T1000 (cell line): Measurements from ENCODE around the gene BTBD6.
"Not testable (repeated sequence)": the region's sequence is repeated elsewhere in the genome, so short reads cannot be mapped to it uniquely, and the experiment has no call there.

Experiments used
- DNase-seq: peaks from one replicate; lab custom pipeline; 2025; ENCODE audit warnings: mixed read lengths; lab: John Stamatoyannopoulos, UW

The BTBD6 gene

GRCh38 chr14:105269405-105269804 lies 21.1 kb downstream of the BTBD6 start:
- no peak for DNase-seq

DNA sequence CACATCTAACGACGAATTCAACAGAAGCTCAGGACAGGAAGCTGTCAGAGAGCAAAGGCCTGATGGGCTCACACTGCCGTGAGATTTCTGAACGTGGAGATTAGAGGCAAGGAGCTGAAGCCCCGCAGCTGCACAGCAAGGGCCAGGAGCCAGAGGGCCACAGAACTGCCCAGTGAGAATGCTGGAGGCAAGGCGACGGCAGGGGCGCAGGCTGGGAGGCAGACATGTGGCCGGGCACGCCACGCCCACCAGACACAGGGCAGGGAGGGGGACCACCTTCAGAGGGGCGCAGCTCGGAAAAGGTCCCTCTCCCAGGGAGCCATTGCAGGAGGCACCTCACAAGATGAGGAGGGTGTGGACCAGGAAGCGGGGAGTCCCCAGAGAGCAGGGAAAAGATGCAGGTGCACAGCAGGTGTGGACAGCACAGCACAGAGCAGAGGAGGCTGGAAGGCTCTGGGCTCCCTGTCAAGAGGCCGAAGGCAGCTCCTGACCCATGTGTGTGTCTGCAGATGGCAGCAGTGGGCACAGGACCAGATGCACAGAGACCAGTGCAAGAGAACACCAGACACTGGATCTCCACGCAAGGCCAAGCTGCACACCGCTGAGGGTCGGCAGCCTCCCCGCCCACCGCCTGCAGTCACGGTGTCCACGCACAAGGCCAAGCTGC lies 23.0 kb downstream of the BTBD6 start:
- no peak for DNase-seq

DNA sequence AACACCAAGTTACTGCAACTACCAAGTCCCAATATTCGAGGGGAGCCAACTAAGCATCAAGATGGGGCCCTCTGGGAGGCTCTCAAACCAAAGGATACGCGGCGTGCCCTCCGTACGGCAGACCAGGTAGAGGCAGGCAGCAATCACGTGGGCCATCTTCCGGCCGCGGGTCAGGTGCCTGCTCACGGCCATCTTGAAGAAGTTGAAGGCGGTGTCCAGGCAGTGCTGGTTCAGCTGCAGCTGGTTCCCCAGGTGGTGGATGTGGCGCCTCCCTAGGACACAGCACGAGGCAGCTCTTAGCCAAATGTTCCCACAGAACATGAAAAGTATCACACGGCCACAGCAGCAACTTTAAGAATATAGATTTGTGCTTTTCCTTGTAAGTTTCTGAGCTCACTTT lies 24.3 kb downstream of the BTBD6 start:
- DNase-seq, result no peak

GRCh38 chr14:105273062-105273461 lies 24.7 kb downstream of the BTBD6 start:
- DNase-seq, result no peak

GRCh38 chr14:105274637-105275036 lies 26.3 kb downstream of the BTBD6 start:
- DNase-seq, result no peak

GRCh38 chr14:105275267-105275946 lies 27.1 kb downstream of the BTBD6 start:
- DNase-seq, result peak; percentile 13

DNA sequence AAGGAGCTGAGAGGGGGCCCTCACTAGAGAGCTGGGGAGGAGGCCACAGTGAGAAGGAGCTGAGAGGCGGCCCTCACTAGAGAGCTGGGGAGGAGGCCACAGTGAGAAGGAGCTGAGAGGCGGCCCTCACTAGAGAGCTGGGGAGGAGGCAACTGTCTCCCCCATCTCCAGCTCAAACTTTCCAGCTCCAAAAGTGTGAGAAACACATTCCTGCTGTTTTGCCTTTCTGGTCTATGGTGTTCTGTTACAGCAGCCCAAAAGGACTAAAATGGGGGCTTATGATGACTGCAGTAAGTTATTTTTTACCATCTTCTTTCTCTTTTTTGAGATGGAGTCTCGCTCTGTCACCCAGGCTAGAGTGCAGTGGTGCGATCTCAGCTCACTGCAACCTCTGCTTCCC lies 29.1 kb downstream of the BTBD6 start:
- not testable (repeated sequence) for DNase-seq

GRCh38 chr14:105279642-105280361 lies 31.5 kb downstream of the BTBD6 start:
- no peak for DNase-seq

DNA sequence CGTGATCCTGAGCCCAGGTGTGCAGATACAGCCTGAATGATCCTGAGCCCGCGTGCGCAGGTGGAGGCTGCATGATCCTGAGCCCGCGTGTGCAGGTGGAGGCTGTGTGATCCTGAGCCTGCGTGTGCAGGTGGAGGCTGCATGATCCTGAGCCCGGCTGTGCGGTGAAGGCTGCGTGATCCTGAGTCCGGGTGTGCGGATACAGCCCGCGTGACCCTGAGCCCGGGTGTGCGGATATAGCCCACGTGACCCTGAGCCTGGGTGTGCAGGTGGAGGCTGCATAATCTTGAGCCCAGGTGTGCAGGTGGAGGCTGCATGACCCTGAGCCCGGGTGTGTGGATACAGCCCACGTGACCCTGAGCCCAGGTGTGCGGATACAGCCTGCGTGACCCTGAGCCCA lies 32.2 kb downstream of the BTBD6 start:
- no peak for DNase-seq

DNA sequence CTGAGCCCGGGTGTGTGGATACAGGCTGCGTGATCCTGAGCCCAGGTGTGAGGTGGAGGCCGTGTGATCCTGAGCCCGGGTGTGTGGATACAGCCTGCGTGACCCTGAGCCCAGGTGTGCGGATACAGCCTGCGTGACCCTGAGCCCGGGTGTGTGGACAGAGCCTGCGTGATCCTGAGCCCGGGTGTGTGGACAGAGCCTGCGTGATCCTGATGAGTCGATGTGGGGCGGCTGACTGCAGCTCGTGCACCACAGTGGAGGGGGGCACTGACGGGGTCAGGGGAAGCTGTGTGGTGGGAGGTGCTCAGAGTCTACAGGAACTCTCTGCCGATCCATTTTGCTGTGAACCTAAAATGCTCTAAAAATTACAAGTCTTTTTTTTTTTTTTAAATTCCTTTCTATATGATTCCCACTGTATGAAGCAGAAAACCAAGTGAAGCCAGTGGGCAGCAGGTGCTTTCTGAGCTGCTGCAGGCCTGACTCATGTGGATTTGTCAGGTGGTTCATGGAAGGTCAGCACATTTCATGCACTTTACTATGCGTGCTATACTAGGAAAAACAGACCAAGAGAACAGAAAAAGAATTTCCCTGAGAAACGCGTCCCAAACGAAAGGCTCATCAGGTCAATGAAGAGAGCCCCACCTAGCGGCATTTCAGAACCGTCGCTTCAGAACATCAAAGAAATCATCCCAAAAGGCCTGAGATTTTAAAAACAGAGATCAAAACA lies 33.2 kb downstream of the BTBD6 start:
- no peak for DNase-seq

DNA sequence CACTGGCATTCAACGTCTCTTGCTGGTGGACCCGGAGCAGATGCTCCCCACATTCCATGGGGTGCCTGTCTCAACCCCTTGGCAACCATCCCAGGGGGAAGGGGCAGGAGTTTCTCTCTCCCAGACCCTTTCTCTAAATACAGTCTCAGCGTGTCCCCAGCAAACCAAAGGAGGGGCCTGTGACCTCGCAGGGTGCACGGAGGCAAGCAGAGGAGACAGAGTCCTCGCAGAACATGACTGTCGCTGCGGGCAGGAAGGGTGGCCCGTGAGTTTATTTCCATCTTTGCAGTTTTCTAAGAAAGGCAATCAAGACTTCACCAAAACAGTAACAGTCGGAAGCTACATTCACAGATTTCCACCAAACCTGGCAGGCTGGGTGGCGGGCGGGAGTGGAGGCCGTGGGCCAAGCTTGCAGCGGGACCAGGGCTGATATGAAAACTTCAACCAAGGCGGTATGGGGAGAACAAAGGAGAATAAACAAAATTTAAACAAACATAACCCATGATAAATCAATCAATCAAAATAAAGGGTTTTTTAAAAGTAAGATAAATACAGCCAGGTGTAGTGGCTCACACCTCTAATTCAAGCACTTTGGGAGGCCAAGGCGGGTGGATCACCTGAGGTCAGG lies 33.9 kb downstream of the BTBD6 start:
- DNase-seq, result no peak

DNA sequence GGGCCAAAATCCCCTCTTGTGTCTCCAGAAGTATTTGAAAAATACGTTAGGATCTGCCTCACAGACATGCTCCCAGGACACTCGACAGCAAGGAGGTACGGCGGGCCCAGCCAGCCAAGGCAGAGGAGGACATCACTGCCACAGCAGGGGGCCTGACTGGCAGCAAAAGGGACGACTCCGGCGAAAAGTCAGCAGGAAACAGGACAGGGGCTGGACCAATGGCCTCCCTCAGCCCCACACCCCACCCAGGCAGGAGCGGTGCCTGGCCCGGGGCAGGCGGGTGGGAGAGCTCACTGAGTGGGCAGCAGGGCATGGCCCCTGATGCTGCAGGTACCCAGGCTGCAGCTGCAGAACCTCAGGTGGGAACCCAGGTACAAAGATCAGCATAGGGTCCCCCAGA lies 34.7 kb downstream of the BTBD6 start:
- no peak for DNase-seq

DNA sequence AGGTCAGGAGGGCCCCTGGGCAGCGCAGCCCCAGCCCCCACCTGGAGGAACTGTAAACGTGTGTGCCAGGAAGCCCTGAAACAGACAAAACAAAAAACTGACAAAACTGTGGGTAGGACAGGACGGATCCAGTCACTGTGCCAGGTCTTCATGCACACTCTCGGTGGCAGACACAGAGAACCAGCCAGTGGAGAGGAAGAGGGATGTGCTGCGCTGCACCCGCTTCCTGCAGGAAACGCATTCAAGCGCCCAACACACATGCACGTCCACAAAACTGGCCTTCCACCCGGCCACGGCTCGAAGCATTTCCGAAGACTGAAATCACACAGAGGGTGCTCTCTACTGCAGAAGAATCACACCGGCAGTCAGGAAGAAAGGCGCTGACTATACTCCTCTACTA lies 35.6 kb downstream of the BTBD6 start:
- DNase-seq, result no peak

DNA sequence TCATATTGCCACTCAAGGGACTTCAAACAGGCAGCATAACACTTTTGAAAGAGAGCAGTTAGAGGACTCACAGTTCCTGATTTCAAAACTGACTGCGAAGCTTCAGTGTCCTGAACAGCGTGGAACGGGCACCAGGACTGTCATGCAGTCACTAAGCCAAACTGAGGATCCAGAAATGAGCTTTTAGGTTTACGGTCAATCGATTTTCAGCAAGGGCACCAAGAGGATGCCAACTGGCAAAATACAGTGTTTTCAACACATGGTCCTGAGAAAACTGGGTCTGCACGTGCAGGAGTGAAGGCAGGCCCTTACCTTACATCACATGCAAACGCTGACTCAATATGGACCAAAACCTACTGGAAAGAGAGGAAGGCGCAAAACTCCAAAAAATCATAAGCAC lies 36.8 kb downstream of the BTBD6 start:
- no peak for DNase-seq

DNA sequence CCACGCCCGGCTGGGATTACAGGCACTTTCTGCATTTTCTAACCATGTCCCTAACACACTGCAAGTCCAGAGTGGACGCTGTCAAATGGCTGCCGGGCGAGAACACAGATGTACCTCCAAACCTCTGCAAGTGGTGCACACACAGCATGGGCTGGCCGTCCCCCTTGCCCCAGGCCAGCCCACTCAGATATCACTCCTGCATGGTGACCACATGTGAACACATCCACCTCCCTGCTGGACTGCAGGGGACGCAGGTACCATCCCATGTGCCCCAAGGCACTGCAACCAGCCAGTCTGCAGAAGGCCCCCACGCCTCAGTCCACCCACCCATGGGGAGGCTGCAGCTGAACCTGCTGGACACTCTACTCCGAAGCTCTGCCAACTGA lies 38.4 kb downstream of the BTBD6 start:
- DNase-seq, result no peak

DNA sequence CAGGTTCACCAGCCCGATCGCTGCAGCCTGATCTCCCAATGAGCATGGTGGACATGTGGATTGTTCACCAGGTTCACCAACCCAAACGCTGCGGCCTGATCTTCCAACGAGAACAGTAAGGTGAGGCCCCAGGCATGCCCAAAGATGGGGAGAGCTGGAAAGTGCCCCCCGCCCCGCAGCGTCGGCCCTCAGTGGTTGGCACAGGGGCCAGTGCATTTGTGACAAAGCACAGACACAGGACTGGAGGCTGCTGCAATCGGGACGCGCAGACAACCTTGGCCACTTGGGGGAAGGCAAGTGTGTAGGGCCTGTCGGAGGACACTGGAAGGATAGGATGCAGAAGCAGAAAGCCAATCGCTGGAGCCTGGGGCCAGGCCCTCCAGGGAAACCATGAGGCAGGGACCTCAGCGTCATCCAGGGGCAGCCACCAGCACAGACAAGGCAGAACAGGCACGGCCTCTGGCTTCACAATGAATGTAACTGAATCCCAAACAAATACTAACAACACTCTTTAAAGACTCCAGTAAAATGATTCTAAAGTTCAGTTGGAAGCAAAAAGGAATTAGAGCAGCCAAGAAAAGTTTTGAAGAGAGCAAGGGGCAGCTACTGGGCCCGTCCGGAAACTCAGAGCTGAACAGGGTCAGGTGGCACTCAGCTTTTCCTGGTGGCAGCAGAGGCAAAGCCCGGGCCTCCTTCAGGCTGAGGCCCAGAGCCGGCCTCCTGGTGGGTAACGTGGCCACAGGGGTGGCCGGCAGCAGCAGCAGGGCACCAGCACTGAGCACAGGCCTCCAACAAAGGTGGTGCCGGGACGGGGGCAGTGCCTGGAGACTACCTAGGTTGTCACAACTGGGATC lies 39.1 kb downstream of the BTBD6 start:
- DNase-seq, result no peak

DNA sequence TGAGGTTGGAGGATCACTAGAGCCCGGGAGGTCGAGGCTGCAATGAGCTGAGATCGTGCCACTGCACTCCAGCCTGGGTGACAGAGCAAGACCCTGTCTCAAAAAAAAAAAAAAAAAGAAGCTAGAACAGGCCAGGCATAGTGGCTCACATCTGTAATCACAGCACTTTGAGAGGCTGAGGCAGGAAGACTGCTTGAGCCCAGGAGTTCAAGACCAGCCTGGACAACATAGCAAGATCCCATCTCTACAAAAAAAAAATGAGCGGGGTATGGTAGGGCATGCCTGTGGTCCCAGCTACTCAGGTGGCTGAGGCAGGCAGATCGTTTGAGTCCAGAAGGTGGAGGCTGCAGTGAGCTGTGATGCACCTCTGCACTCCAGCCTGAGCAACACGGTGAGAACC lies 40.6 kb downstream of the BTBD6 start:
- not testable (repeated sequence) for DNase-seq

- DNase-seq, result no peak
Measured at GRCh38 chr14:105290621-105291346, 42.5 kb downstream of the BTBD6 start.

DNA sequence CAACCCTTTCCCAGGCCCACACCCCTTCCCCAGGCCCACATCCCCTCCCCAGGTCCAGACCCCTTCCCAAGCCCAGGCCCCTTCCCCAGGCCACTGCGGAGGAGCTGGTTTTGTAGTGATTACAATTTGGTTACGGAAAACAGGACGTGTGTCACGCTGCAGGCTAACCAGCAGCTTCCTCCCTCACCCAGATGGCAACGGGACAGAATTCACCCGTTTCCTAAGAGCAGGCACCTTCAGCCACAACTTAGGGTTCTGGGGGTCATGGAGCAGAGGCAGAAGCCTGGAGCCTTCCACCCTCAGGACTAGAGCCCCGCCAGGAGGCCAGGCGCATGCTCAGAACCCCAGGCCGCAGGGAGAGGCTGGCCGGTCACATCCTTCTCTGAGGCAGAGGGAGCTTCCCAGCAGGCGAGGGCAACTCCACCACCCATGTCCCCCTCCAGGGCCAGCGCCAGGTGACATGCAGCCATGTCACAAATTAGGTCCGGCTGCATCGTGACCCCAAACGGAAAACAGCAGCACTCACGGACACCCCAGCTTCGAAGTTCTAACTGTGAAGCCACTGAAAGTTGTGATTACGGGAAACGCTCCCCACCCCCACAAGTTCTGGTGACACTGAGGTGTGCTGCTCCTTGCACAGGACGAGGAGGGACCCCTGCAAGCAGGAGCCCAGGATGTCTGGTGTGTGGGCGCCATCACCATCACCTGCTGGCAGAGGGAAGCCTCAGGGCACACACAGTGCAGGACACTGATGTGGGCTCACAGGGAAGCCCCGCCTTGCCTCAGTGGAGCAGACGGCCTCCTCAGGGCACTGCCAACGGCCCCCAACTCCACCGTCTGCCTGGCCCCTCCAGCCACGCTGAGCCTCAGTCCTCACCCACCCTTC lies 44.7 kb downstream of the BTBD6 start:
- no peak for DNase-seq
